HG03521 (cell line): ENCODE results near the gene OR52K2.
"Not testable (repeated sequence)": the region's sequence is repeated elsewhere in the genome, so short reads cannot be mapped to it uniquely, and the experiment has no call there.

Experiments
- ATAC-seq: cut with Tn5 transposase; IDR thresholded peaks from one replicate; pipeline ENCODE4 v1.9.1; 2021; ENCODE audit warnings: mild to moderate bottlenecking, moderate library complexity; ENCODE audit not compliant: unreplicated experiment

Gene OR52K2

DNA sequence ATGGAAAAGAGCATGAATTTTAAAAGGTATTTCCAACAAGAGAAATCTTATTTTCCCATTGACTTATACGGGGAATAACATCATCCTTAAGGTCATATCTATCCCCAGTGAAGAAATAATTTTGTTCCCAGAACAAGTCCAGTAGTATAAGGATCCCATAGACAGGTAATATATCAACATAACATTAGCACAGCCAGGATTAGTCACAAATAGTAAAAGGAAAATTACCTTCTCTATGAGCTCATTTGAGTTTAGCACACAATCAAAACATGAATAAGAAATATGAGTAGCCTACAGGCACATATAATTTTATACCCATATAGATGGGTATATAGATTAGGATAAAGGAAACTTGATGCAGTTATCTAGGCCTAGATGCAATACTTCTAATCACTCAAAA lies 30.5 kb downstream of the OR52K2 start:
- no peak for ATAC-seq

GRCh38 chr11:4480577-4481239 lies 31.6 kb downstream of the OR52K2 start:
- no peak for ATAC-seq

DNA sequence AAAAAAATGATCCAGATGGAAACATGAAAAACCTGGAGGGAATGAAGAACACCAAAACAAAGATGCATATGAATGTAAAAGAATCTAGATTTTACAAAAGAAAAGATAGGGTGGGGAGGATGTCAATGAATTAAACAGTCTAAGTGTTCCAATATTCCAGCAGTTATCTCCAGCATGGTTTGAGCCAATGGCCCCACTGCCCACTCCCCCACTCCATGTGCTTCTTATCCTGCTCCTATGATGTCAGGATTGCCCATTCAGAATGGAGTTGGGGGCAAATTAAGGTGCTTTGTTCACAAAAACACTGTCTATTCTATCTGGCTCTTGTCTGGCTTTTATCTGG lies 32.1 kb downstream of the OR52K2 start:
- ATAC-seq: no peak

- ATAC-seq: no peak
These were observed 33.4 kb downstream of the OR52K2 start, which contains the start of gene OR52K1 for GRCh38 chr11:4482445-4482844. TSS of gene OR52K1 (plus strand) at chr11:4482646. CDS start at chr11:4488901, 6,255 bp downstream.

- no peak for ATAC-seq
These were observed 35.2 kb downstream of the OR52K2 start for GRCh38 chr11:4484310-4484709.

DNA sequence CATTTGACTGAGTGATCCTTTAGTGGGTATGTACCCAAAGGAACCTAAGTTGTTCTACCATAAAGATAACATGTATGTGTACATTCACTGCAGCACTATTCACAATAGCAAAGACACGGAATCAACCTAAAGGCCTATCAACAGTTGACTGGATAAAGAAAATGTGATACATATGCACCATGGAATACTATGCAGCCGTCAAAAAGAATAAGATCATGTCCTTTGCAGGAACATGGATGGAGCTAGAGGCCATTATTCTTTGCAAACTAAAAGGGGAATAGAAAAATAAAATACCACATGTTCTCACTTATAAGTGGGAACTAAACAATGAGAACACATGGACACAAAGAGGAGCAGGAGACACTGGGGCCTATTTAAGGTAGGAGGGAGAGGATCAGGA lies 42.3 kb downstream of the OR52K2 start:
- not testable (repeated sequence) for ATAC-seq

GRCh38 chr11:4491878-4492606 lies 42.9 kb downstream of the OR52K2 start:
- ATAC-seq: no peak

GRCh38 chr11:4493480-4493818 lies 44.4 kb downstream of the OR52K2 start:
- no peak for ATAC-seq

GRCh38 chr11:4495487-4495886 lies 46.4 kb downstream of the OR52K2 start:
- no peak for ATAC-seq

DNA sequence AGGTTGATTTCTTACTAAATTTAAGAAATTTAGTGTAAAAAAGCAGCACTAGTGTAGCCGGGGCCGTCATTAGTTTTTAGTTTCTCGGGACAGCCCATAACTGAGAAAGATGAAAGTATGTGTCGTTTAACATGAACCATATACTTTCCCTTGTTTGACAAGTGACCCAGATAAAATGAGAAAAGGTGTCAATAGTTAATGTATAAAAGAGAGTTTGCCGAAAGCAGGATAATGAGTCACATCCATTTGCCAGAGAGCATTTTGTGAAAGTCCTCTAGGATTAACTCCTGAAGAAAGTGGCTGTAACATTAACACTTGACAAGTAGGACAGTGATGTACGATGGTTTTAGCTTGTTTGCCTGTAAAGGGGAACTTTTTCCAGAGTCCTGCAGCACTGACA lies 46.9 kb downstream of the OR52K2 start:
- ATAC-seq: no peak

GRCh38 chr11:4496557-4497248 lies 47.6 kb downstream of the OR52K2 start:
- ATAC-seq: no peak
